Measurements from ENCODE around the gene TBX10. TPM values are rescaled to one million over a fixed set of nuclear protein-coding genes. Genes with fewer than 3 reads are reported as not detected.
"Not testable (repeated sequence)": the region's sequence is repeated elsewhere in the genome, so short reads cannot be mapped to it uniquely, and the experiment has no call there.

The TBX10 gene
- total RNA-seq, 1 experiment from 2014 or later: not detected

- H3K27ac Mint-ChIP-seq (ENCODE audit: unreplicated experiment); intact Hi-C loops (cut with micrococcal nuclease; ENCODE audit: unreplicated experiment); H3K9me3 Mint-ChIP-seq (ENCODE audit: low read depth, unreplicated experiment); H3K4me1 Mint-ChIP-seq (ENCODE audit: low read depth, unreplicated experiment); H3K4me3 Mint-ChIP-seq (ENCODE audit: low read depth, unreplicated experiment); BruUV-seq (replicated peaks); H3K36me3 Mint-ChIP-seq (ENCODE audit: insufficient read depth, unreplicated experiment); CTCF ChIA-PET; DNase-seq; H3K27me3 Mint-ChIP-seq (ENCODE audit: unreplicated experiment): not testable (repeated sequence)
These were observed 18.9 kb downstream of the TBX10 start for GRCh38 chr11:67620621-67621020.

GRCh38 chr11:67619683-67620618, 19.6 kb downstream of the TBX10 start:
- H3K36me3 Mint-ChIP-seq (ENCODE audit: insufficient read depth, unreplicated experiment); CTCF ChIA-PET; H3K9me3 Mint-ChIP-seq (ENCODE audit: low read depth, unreplicated experiment); H3K4me1 Mint-ChIP-seq (ENCODE audit: low read depth, unreplicated experiment); H3K4me3 Mint-ChIP-seq (ENCODE audit: low read depth, unreplicated experiment); BruUV-seq (replicated peaks); H3K27ac Mint-ChIP-seq (ENCODE audit: unreplicated experiment); DNase-seq; H3K27me3 Mint-ChIP-seq (ENCODE audit: unreplicated experiment); intact Hi-C loops (cut with micrococcal nuclease; ENCODE audit: unreplicated experiment): not testable (repeated sequence)

GRCh38 chr11:67618901-67619659, 20.5 kb downstream of the TBX10 start:
- CTCF ChIA-PET; DNase-seq; H3K9me3 Mint-ChIP-seq (ENCODE audit: low read depth, unreplicated experiment); BruUV-seq (replicated peaks); intact Hi-C loops (cut with micrococcal nuclease; ENCODE audit: unreplicated experiment); H3K27ac Mint-ChIP-seq (ENCODE audit: unreplicated experiment); H3K4me3 Mint-ChIP-seq (ENCODE audit: low read depth, unreplicated experiment); H3K27me3 Mint-ChIP-seq (ENCODE audit: unreplicated experiment): not testable (repeated sequence)
- H3K36me3 Mint-ChIP-seq (ENCODE audit: insufficient read depth, unreplicated experiment): peaks cover 15% of the 10 kb centered on the region
- peaks cover 16% of the 10 kb centered on the region for H3K4me1 Mint-ChIP-seq (ENCODE audit: low read depth, unreplicated experiment)

DNA sequence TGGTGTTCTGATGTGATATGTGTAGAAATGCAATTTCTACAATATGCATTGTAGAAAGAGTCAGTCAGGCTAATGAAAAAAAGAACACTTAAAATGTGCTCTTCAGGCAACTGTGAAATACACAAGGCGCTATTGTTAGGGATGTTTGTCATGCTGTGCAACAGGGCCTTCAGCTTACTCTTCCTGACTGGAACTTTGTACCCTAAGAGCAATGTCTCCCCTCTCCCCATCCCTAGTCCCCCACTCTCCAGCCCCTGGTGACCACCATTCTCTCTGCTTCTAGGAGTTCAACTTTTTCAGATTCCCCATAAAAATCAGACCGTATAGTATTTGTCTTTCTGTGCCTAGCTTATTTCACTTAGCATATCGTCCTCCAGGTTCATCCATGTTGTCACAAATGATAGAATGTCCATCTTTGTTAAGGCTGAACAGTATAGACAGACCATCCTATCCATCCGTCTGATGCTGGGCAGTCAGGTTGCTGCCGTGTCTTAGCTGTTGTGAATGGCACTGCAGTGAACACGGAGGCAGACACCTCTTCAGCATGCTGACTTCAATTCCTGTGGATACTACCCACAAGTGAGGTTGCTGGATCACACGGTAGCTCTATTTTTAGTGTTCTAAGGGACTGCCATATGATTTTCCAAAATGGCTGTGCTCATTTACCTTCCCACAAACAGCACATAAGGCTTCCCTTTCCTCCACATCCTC, 22.2 kb downstream of the TBX10 start:
- CTCF ChIA-PET: interaction anchor here (0.6 kb wide), 1 partner anchor 298 kb away, joined by 3 read pairs; no protein-coding TSS in a partner anchor
- DNase-seq: no peak
- H3K4me1 Mint-ChIP-seq (ENCODE audit: low read depth, unreplicated experiment): peaks cover 16% of the 10 kb centered on the region
- no TSS peak for BruUV-seq (replicated peaks)
- intact Hi-C loops (cut with micrococcal nuclease; ENCODE audit: unreplicated experiment): no loop called here
- no peaks in the 10 kb centered on the region for H3K9me3 Mint-ChIP-seq (ENCODE audit: low read depth, unreplicated experiment)
- no peaks in the 10 kb centered on the region for H3K27me3 Mint-ChIP-seq (ENCODE audit: unreplicated experiment)
- H3K4me3 Mint-ChIP-seq (ENCODE audit: low read depth, unreplicated experiment): no peak overlapping the region
- peak overlapping the region; percentile 39 for H3K27ac Mint-ChIP-seq (ENCODE audit: unreplicated experiment)
- peaks cover 22% of the 10 kb centered on the region for H3K36me3 Mint-ChIP-seq (ENCODE audit: insufficient read depth, unreplicated experiment)
- TF ChIP-seq CTCF (IDR thresholded peaks at IDR 0.05; ENCODE audit: unreplicated experiment): no peak

- no peak for DNase-seq
- intact Hi-C loops (cut with micrococcal nuclease; ENCODE audit: unreplicated experiment): no loop called here
- H3K4me1 Mint-ChIP-seq (ENCODE audit: low read depth, unreplicated experiment): peaks cover 16% of the 10 kb centered on the region
- H3K27ac Mint-ChIP-seq (ENCODE audit: unreplicated experiment): peak overlapping the region; percentile 39
- H3K36me3 Mint-ChIP-seq (ENCODE audit: insufficient read depth, unreplicated experiment): peaks cover 24% of the 10 kb centered on the region
- no peaks in the 10 kb centered on the region for H3K9me3 Mint-ChIP-seq (ENCODE audit: low read depth, unreplicated experiment)
- no TSS peak for BruUV-seq (replicated peaks)
- TF ChIP-seq CTCF (IDR thresholded peaks at IDR 0.05; ENCODE audit: unreplicated experiment): no peak
- no peaks in the 10 kb centered on the region for H3K27me3 Mint-ChIP-seq (ENCODE audit: unreplicated experiment)
- no peak overlapping the region for H3K4me3 Mint-ChIP-seq (ENCODE audit: low read depth, unreplicated experiment)
- CTCF ChIA-PET: interaction anchor here (0.6 kb wide), 2 partner anchors 75 to 297 kb away, joined by 3 read pairs; no protein-coding TSS in a partner anchor
These were observed 22.9 kb downstream of the TBX10 start for GRCh38 chr11:67616431-67617242.
